GM12878 (cell line): ENCODE results near the gene NBPF3. TPM values are rescaled to one million over a fixed set of nuclear protein-coding genes. Genes with fewer than 3 reads are reported as not detected.
A peak's percentile ranks its signal among the peaks of the same experiment; 100 is the strongest.

Source experiments
- ATAC-seq: fragments of 200-7000 bp; cut with Tn5 transposase; 3 replicates; pipeline ENCODE4 v1.9.1; 2020; ENCODE audit warnings: mild to moderate bottlenecking, moderate library complexity
- BruUV-seq: library from RNA; stranded (reverse); fragments of 400-500 nt; replicated peaks from 2 replicates; lab custom pipeline; 2021; lab: Mats Ljungman, UMichigan
- CTCF ChIA-PET: fragments of 300-600 bp; sonication (Branson Sonifier 250); formaldehyde crosslinking; extraction: SDS; loops from one replicate; lab custom pipeline; 2021; ENCODE audit warnings: inconsistent platforms; lab: Yijun Ruan, JAX
- POLR2A ChIA-PET: fragments of 350-600 bp; formaldehyde crosslinking; extraction: SDS; loops from one replicate; lab custom pipeline; 2021; ENCODE audit warnings: inconsistent platforms; lab: Charles Lee
- RAD21 ChIA-PET: fragments of 300-600 bp; sonication (Branson Sonifier 250); formaldehyde crosslinking; loops from one replicate; lab custom pipeline; 2023; ENCODE audit warnings: antibody characterized with exemption; ENCODE audit not compliant: unreplicated experiment; lab: Charles Lee
- SMC1A ChIA-PET: fragments of 300-600 bp; sonication (Branson Sonifier 250); formaldehyde crosslinking; loops from one replicate; lab custom pipeline; 2023; ENCODE audit not compliant: unreplicated experiment, uncharacterized antibody; lab: Charles Lee
- DNase-seq: peaks from one replicate; pipeline ENCODE4 v3.0.0-alpha.2; 2011; ENCODE audit warnings: low read depth, low spot score
- FAIRE-seq: peaks from 3 replicates; lab custom pipeline; 2011; peaks lifted over from hg19 to GRCh38; lab: Jason Lieb, UNC
- H2AFZ ChIP-seq: 2 replicates; pipeline ENCODE4 v1.6.0; 2011; ENCODE audit warnings: low read depth, low read length, control low read depth; ENCODE audit not compliant: control insufficient read depth
- H3K27ac ChIP-seq: 2 replicates; pipeline ENCODE4 v1.5.1; 2011; ENCODE audit warnings: control low read depth; ENCODE audit not compliant: control insufficient read depth, insufficient read depth
- H3K27me3 ChIP-seq, 2 experiments: replicated peaks in 1 of 2; 2 replicates each; pipeline versions ENCODE4 v1.6.0 to v1.6.1; 2011; ENCODE audit warnings: low read length in 1 of 2; ENCODE audit not compliant: control insufficient read depth in 2 of 2, insufficient read depth in 2 of 2
- H3K36me3 ChIP-seq, 2 experiments: 2 replicates each; pipeline ENCODE4 v1.5.1; 2011; ENCODE audit warnings: low read length in 1 of 2; ENCODE audit not compliant: control insufficient read depth in 2 of 2, insufficient read depth in 2 of 2
- H3K4me1 ChIP-seq: 2 replicates; pipeline ENCODE4 v1.6.1; 2011; ENCODE audit warnings: mild to moderate bottlenecking, low read length, moderate library complexity, mixed read lengths; ENCODE audit not compliant: control insufficient read depth, insufficient read depth
- H3K4me2 ChIP-seq: 2 replicates; pipeline ENCODE4 v1.6.0; 2011; ENCODE audit warnings: control low read depth; ENCODE audit not compliant: control insufficient read depth, insufficient read depth
- H3K4me3 ChIP-seq: fragments of 200-600 bp; sonication (generic); 2 replicates; pipeline ENCODE4 v1.5.1; 2016
- H3K79me2 ChIP-seq: 2 replicates; pipeline ENCODE4 v1.6.0; 2011; ENCODE audit warnings: low read length; ENCODE audit not compliant: control insufficient read depth, insufficient read depth
- H3K9ac ChIP-seq: 2 replicates; pipeline ENCODE4 v1.8.0; 2011; ENCODE audit warnings: low read length, control low read depth, mixed read lengths; ENCODE audit not compliant: control insufficient read depth, insufficient read depth
- H3K9me3 ChIP-seq: replicated peaks from 3 replicates; pipeline ENCODE4 v1.5.1; 2011; ENCODE audit warnings: mild to moderate bottlenecking, low read length; ENCODE audit not compliant: control insufficient read depth, insufficient read depth
- H4K20me1 ChIP-seq: 2 replicates; pipeline ENCODE4 v1.6.0; 2011; ENCODE audit not compliant: control insufficient read depth, insufficient read depth
- CBFB ChIP-seq: IDR thresholded peaks from 2 replicates; pipeline ENCODE4 v1.6.1; 2016; ENCODE audit warnings: antibody characterized with exemption, low read depth
- E2F8 ChIP-seq: fragments of 450-650 bp; IDR thresholded peaks from 2 replicates; pipeline ENCODE4 v1.6.1; 2018; ENCODE audit warnings: mild to moderate bottlenecking, low read depth, moderate library complexity; ENCODE audit not compliant: partially characterized antibody
- IRF3 ChIP-seq: fragments of 450-650 bp; IDR thresholded peaks from 2 replicates; pipeline ENCODE4 v1.6.1; 2014; ENCODE audit warnings: mild to moderate bottlenecking
- NBN ChIP-seq: fragments of 450-650 bp; IDR thresholded peaks from 2 replicates; pipeline ENCODE4 v1.6.1; 2016
- PKNOX1 ChIP-seq: fragments of 450-650 bp; IDR thresholded peaks from 2 replicates; pipeline ENCODE4 v1.6.1; 2016; ENCODE audit warnings: mild to moderate bottlenecking
- RELA ChIP-seq: fragments of 450-650 bp; IDR thresholded peaks from 2 replicates; pipeline ENCODE4 v1.8.0; 2014; ENCODE audit warnings: borderline replicate concordance; ENCODE audit not compliant: partially characterized antibody
- SMC3 ChIP-seq: IDR thresholded peaks from 2 replicates; pipeline ENCODE4 v1.6.1; 2011; ENCODE audit warnings: low read length, improper control_type of control experiment, borderline replicate concordance
- SUZ12 ChIP-seq: fragments of 200-600 bp; sonication (generic); IDR thresholded peaks from one replicate; pipeline ENCODE4 v1.6.1; 2018; ENCODE audit warnings: antibody characterized with exemption, mild to moderate bottlenecking; ENCODE audit not compliant: unreplicated experiment
- WGBS: methylation state at CpG from one replicate; pipeline ENCODE4 v1.1.6; 2016; ENCODE audit warnings: low lambda C conversion rate; ENCODE audit not compliant: insufficient replicate concordance, insufficient coverage; ENCODE audit errors: missing lambda C conversion rate; 5-methylcytosine and 5-hydroxymethylcytosine counted together
- in situ Hi-C: fragments of 300-500 bp; cut with MboI; formaldehyde crosslinking; loops from 9 replicates; pipeline ENCODE4 v1.14.3; 2018; ENCODE audit warnings: mixed read lengths
- intact Hi-C: fragments of 100-400 bp; cut with micrococcal nuclease; formaldehyde crosslinking; loops from one replicate; pipeline ENCODE4 v1.14.2; 2022; ENCODE audit not compliant: unreplicated experiment
- polyA plus RNA-seq, 11 experiments: library from polyadenylated mRNA; depleted of rRNA in 4 of 11; unstranded in 6 of 11; stranded (reverse) in 5 of 11; fragments of >200 nt; fragmentation: Nextera tagmentation in 4 of 11; fragmentation: Illumina TruSeq in 1 of 11; extraction: Ambion mirVana in 4 of 11; extraction: Trizol in 1 of 11; gene quantifications; 1 replicate in 1 of 11; 2 replicates in 10 of 11; pipeline versions ENCODE4 v1.2.1 to v1.2.3, GENCODE V29; 2011 to 2016; ENCODE audit warnings: inconsistent platforms in 2 of 11, missing spikeins in 2 of 11, low read depth in 1 of 11
- total RNA-seq, 4 experiments: library from RNA; depleted of rRNA in 3 of 4; stranded (reverse); fragments of >200 nt in 3 of 4; fragmentation: Illumina TruSeq in 1 of 4; extraction: Trizol in 1 of 4; gene quantifications; 2 replicates each; pipeline versions ENCODE4 v1.2.1 to v1.2.3, GENCODE V29; 2013 to 2021

Gene NBPF3
- total and polyA plus RNA-seq, 10 of the 15 experiments (the other 5 are each of a cell fraction or from before 2014, with no cell fraction given) = 0.56 to 4.4 (median 2.7) TPM

DNA sequence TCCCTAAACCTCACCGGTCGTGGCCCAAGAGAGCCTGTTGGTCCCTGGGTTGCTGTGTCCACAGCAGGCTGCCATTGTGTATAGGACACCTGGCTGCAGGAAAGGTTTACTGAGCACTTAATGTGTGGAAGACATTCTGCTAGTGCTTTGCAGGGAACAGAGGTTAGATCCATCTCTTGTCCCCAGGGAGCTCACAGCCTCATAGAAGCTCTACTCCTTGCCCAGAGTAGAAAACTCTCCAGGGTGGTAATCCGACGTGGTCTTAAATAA lies 52.4 kb downstream of the NBPF3 start:
- DNase-seq (no peak), FAIRE-seq (no peak), ATAC-seq (no peak)
- TF ChIP-seq E2F8 = no peak
- Histone ChIP-seq H3K4me1 (peaks cover 3% of the 10 kb centered on the region), H3K27ac (no peak overlapping the region), H3K9me3 (no peaks in the 10 kb centered on the region; the same call in 2 of the 3 replicates), H3K4me3 (no peak overlapping the region), H3K4me2 (no peak overlapping the region), H2AFZ (no peak overlapping the region), H4K20me1 (no peaks in the 10 kb centered on the region), H3K79me2 (no peaks in the 10 kb centered on the region), H3K9ac (no peak overlapping the region), H3K27me3 (peaks cover 0 to 5% of the 10 kb centered on the region in 2 experiments; a peak in 3 of 4 replicates), H3K36me3 (no peaks in the 10 kb centered on the region)
- ChIA-PET SMC1A (no interaction called here), RAD21 (no interaction called here), CTCF (interaction anchor here (0.6 to 0.8 kb wide), 2 partner anchors 12 to 16 kb away, joined by 3 read pairs; no protein-coding TSS in a partner anchor), POLR2A (no interaction called here)
- WGBS = 33% methylated on average over 4 of the region's 4 CpGs
- BruUV-seq = no TSS peak
- intact Hi-C loops = loop anchor here (5.0 kb wide), 1 partner anchor 120 kb away; no protein-coding TSS in a partner anchor
- in situ Hi-C loops = no loop called here

GRCh38 chr1:21494196-21494595 lies 54.3 kb downstream of the NBPF3 start:
- POLR2A ChIA-PET = no interaction called here
- WGBS = 40% methylated on average over 6 of the region's 6 CpGs
- Histone ChIP-seq H3K27ac (no peak overlapping the region), H3K36me3 (no peaks in the 10 kb centered on the region), H3K9ac (no peak overlapping the region), H4K20me1 (no peaks in the 10 kb centered on the region), H2AFZ (no peak overlapping the region), H3K4me2 (no peak overlapping the region), H3K4me1 (no peaks in the 10 kb centered on the region), H3K9me3 (no peaks in the 10 kb centered on the region; the same call in 2 of the 3 replicates), H3K4me3 (no peak overlapping the region), H3K79me2 (no peaks in the 10 kb centered on the region), H3K27me3 (peaks cover 0 to 5% of the 10 kb centered on the region in 2 experiments; a peak in 3 of 4 replicates)
- SMC1A ChIA-PET = no interaction called here
- in situ Hi-C loops = no loop called here
- RAD21 ChIA-PET = no interaction called here
- FAIRE-seq = no peak
- intact Hi-C loops = loop anchor here (5.0 kb wide), 1 partner anchor 122 kb away; no protein-coding TSS in a partner anchor
- no peak for DNase-seq
- ATAC-seq = no peak
- no TSS peak for BruUV-seq
- CTCF ChIA-PET = no interaction called here
- TF ChIP-seq CBFB (no peak), NBN (no peak), SUZ12 (no peak), PKNOX1 (peak; percentile 39), IRF3 (no peak), RELA (no peak), SMC3 (no peak)
